ENCODE measurements around the gene HS2ST1.
"Not testable (repeated sequence)": the region's sequence is repeated elsewhere in the genome, so short reads cannot be mapped to it uniquely, and the experiment has no call there.

The HS2ST1 gene

DNA sequence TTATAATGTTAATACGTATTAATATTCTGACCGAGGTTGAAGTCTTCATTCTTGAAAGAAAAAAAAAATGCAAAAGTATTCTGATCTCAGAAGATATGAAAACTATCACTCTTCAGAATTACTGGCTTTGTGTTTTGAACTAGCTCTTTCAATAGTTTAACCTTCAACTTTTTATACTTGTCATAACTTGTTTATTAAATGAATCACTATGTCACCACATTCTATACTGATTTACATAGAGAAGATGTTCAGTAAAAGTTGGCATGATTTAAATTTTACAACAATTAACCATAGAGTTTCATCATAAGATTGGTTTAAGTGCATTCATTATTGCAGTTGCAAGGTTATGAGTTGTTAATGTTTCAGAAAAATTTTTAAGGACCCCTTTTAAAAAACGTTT, 57.3 kb downstream of the HS2ST1 start:
- Histone ChIP-seq H3K36me3 (ENCODE audit: control insufficient read depth, insufficient read depth, low read length, severe bottlenecking) (no peaks in the 10 kb centered on the region), H3K9ac (ENCODE audit: low read length) (no peak overlapping the region), H3K4me1 (ENCODE audit: control insufficient read depth, insufficient read depth, low read length) (peaks cover 13% of the 10 kb centered on the region), H3K27me3 (replicated peaks; ENCODE audit: control insufficient read depth, insufficient read depth, low read length) (no peaks in the 10 kb centered on the region), H3K9me3 (ENCODE audit: control insufficient read depth, low read length) (no peaks in the 10 kb centered on the region), H3K4me3 (ENCODE audit: low read length) (no peak overlapping the region)
- no peak for DNase-seq (ENCODE audit: low read depth)

DNA sequence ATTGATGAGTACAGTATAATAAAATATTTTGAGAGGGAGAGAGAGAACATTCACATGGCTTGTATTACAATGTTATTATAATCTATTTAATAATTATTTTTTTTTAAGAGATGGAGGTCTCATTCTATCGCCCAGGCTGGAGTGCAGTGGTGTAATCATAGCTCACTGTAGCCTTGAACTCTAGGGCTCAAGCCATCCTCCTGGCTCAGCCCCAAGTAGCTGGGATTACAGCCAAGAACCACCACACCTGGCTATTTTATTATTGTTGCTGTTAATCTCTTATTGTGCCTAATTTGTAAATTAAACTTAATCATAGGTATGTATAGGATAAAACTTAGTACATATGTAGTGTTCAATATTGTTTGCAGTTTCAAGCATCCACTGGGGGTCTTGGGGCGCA, 57.8 kb downstream of the HS2ST1 start:
- Histone ChIP-seq H3K9ac (ENCODE audit: low read length) (no peak overlapping the region), H3K27me3 (replicated peaks; ENCODE audit: control insufficient read depth, insufficient read depth, low read length) (no peaks in the 10 kb centered on the region), H3K4me3 (ENCODE audit: low read length) (no peak overlapping the region), H3K36me3 (ENCODE audit: control insufficient read depth, insufficient read depth, low read length, severe bottlenecking) (no peaks in the 10 kb centered on the region), H3K4me1 (ENCODE audit: control insufficient read depth, insufficient read depth, low read length) (peaks cover 13% of the 10 kb centered on the region), H3K9me3 (ENCODE audit: control insufficient read depth, low read length) (no peaks in the 10 kb centered on the region)
- DNase-seq (ENCODE audit: low read depth): no peak

DNA sequence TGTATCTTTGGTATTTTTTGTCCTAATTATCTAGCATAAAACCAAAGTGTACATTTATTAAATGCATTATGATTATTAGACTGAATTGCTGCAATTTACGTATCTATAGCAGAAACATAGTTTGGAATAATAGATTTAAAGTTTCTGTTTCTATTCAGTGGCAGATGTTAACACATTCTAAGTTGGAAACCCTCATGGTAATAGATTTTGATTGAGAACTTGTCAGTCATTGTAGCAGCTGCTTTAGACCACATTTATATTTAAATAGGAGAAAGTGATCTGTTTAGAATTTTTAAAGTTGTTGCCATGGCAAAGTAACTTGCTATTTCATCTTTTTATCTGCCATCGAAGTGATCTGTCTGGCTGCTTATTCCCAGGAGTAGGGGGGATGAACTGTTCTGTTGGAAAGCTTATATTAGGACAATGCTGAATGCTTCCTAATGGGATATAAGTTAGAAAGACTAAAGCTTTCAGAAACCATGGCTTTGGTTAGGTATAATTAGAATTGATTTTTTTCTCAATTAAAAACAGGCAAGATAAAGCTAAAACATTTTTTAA, 61.6 kb downstream of the HS2ST1 start:
- Histone ChIP-seq H3K9ac (ENCODE audit: low read length) (no peak overlapping the region), H3K36me3 (ENCODE audit: control insufficient read depth, insufficient read depth, low read length, severe bottlenecking) (no peaks in the 10 kb centered on the region), H3K4me1 (ENCODE audit: control insufficient read depth, insufficient read depth, low read length) (peaks cover 13% of the 10 kb centered on the region), H3K4me3 (ENCODE audit: low read length) (peak overlapping the region; percentile 35), H3K9me3 (ENCODE audit: control insufficient read depth, low read length) (no peaks in the 10 kb centered on the region), H3K27me3 (replicated peaks; ENCODE audit: control insufficient read depth, insufficient read depth, low read length) (no peaks in the 10 kb centered on the region)
- no peak for DNase-seq (ENCODE audit: low read depth)

DNA sequence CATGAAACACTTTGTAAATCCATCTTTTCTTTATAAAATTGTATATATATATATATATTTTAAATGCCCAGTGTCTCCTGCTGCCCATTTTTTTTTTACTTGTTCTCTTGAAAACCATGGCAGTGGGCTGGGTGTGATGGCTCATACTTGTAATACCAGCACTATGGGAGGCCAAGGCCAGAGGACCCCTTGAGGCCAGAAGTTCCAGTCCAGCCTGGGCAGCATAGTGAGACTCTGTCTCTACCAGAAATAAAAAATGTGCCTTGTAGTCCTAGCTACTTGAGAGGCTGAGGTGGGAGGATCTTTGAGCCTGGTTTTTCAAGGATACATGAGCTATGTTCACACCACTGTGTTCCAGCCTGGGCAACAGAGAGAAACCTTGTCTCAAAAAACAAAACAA, 62.2 kb downstream of the HS2ST1 start:
- Histone ChIP-seq H3K36me3 (ENCODE audit: control insufficient read depth, insufficient read depth, low read length, severe bottlenecking) (no peaks in the 10 kb centered on the region), H3K4me3 (ENCODE audit: low read length) (no peak overlapping the region), H3K4me1 (ENCODE audit: control insufficient read depth, insufficient read depth, low read length) (peaks cover 13% of the 10 kb centered on the region), H3K9me3 (ENCODE audit: control insufficient read depth, low read length) (no peaks in the 10 kb centered on the region), H3K27me3 (replicated peaks; ENCODE audit: control insufficient read depth, insufficient read depth, low read length) (no peaks in the 10 kb centered on the region), H3K9ac (ENCODE audit: low read length) (no peak overlapping the region)
- DNase-seq (ENCODE audit: low read depth): no peak

DNA sequence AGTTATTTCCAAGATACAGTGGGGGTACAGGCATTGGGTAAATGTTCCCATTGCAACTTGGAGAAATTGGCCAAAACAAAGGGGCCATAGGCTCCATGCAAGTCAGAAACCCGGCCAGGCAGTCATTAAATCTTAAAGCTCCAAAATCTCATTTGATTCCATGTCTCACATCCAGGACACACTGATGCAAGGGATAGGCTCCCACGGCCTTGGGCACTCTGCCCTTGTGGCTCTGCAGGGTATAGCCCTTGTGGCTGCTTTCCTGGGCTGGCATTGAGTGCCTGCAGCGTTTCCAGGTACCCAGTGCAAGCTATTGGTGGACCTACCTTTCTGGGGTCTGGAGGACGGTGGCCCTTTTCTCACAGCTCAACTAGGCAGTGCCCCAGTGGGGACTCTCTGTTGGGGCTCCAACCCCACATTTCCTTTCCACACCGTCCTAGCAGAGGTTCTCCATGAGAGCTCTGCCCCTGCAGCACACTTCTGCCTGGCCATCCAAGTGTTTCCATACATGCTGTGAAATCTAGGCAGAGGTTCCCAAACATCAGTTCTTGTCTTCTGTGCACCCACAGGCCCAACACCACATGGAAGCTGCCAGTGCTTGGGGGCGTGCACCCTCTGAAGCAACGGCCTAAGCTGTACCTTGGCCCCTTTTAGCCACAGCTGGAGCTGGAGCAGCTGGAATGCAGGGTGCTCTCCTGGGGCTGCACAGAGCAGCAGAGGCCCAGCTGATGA, 67.2 kb downstream of the HS2ST1 start:
- no peaks in the 10 kb centered on the region for H3K9me3 ChIP-seq (ENCODE audit: control insufficient read depth, low read length)
- H3K27me3 ChIP-seq (replicated peaks; ENCODE audit: control insufficient read depth, insufficient read depth, low read length): no peaks in the 10 kb centered on the region
- H3K4me1 ChIP-seq (ENCODE audit: control insufficient read depth, insufficient read depth, low read length): peaks cover 6% of the 10 kb centered on the region
- H3K4me3 ChIP-seq (ENCODE audit: low read length): no peak overlapping the region
- H3K9ac ChIP-seq (ENCODE audit: low read length): no peak overlapping the region
- DNase-seq (ENCODE audit: low read depth): no peak
- no peaks in the 10 kb centered on the region for H3K36me3 ChIP-seq (ENCODE audit: control insufficient read depth, insufficient read depth, low read length, severe bottlenecking)

DNA sequence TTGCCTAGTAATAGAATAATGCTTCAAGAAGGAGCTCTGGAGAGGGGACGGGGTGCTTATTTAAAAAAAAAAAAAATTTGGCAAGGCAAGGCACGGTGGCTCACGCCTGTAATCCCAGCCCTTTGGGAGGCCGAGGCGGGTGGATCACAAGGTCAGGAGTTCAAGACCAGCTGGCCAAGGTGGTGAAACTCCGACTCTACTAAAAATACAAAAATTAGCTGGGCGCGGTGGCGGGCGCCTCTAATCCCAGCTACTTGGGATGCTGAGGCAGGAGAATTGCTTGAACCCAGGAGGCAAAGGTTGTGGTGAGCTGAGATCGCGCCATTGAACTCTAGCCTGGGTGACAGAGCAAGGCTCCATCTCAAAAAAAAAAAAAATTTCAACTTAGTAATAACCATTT, 69.2 kb downstream of the HS2ST1 start:
- not testable (repeated sequence) for H3K4me3 ChIP-seq (ENCODE audit: low read length); H3K36me3 ChIP-seq (ENCODE audit: control insufficient read depth, insufficient read depth, low read length, severe bottlenecking); H3K27me3 ChIP-seq (replicated peaks; ENCODE audit: control insufficient read depth, insufficient read depth, low read length); H3K4me1 ChIP-seq (ENCODE audit: control insufficient read depth, insufficient read depth, low read length); H3K9ac ChIP-seq (ENCODE audit: low read length); DNase-seq (ENCODE audit: low read depth); H3K9me3 ChIP-seq (ENCODE audit: control insufficient read depth, low read length)

DNA sequence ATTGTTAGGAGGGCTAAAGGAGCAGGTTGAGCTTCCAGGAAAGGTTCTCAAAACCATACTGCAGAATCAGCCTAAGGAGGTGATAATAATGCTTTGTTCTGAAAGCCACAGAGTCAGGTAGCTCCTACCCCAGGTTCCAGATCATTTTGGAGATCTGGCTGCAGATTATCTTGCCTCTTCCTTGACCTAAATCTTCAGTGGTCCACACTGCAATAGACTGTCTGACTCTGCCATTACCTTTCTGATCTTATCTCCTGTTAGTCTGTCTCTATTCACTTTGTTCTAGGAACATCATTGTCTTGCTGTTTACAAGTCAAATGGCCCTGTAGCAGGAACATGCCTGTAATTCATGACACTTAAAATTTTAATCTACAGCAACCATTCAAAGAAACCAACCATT, 73.0 kb downstream of the HS2ST1 start:
- Histone ChIP-seq H3K4me1 (ENCODE audit: control insufficient read depth, insufficient read depth, low read length) (no peaks in the 10 kb centered on the region), H3K9me3 (ENCODE audit: control insufficient read depth, low read length) (no peaks in the 10 kb centered on the region), H3K9ac (ENCODE audit: low read length) (no peak overlapping the region), H3K27me3 (replicated peaks; ENCODE audit: control insufficient read depth, insufficient read depth, low read length) (no peaks in the 10 kb centered on the region), H3K4me3 (ENCODE audit: low read length) (no peak overlapping the region), H3K36me3 (ENCODE audit: control insufficient read depth, insufficient read depth, low read length, severe bottlenecking) (no peaks in the 10 kb centered on the region)
- DNase-seq (ENCODE audit: low read depth): no peak

DNA sequence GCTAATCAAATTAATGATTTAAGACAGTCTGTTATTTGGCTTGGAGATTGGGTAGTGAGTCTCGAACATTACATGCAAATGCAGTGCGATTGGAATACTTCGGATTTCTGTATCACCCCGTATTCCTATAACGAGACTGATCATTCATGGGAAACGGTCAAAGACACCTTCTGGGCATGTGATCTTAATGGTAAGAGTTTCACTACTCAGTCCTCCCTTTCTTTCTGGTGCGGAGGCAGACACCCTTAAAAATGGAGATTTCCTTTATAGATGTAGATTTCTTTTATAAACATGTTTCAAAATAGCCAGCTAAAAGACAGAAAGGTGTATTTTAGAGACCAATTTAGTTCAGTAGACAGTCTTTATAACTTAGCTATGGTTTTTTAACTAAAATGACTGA, 74.4 kb downstream of the HS2ST1 start:
- DNase-seq (ENCODE audit: low read depth): no peak
- H3K36me3 ChIP-seq (ENCODE audit: control insufficient read depth, insufficient read depth, low read length, severe bottlenecking): peaks cover 5% of the 10 kb centered on the region
- H3K9me3 ChIP-seq (ENCODE audit: control insufficient read depth, low read length): no peaks in the 10 kb centered on the region
- H3K27me3 ChIP-seq (replicated peaks; ENCODE audit: control insufficient read depth, insufficient read depth, low read length): no peaks in the 10 kb centered on the region
- no peak overlapping the region for H3K9ac ChIP-seq (ENCODE audit: low read length)
- H3K4me1 ChIP-seq (ENCODE audit: control insufficient read depth, insufficient read depth, low read length): peaks cover 2% of the 10 kb centered on the region
- H3K4me3 ChIP-seq (ENCODE audit: low read length): no peak overlapping the region

DNA sequence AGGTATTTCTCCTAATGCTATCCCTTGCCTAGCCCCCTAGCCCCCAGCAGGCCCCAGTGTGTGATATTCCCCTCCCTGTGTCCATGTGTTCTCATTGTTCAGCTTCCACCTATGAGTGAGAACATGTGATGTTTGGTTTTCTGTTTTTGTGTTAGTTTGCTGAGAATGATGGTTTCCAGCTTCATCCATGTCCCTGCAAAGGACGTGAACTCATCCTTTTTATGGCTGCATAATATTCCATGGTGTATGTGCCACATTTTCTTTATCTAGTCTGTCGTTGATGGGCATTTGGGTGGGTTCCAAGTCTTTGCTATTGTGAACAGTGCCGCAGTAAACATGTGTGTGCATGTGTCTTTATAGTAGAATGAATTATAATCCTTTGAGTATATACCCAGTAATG, 75.3 kb downstream of the HS2ST1 start:
- not testable (repeated sequence) for H3K9ac ChIP-seq (ENCODE audit: low read length); H3K36me3 ChIP-seq (ENCODE audit: control insufficient read depth, insufficient read depth, low read length, severe bottlenecking); H3K27me3 ChIP-seq (replicated peaks; ENCODE audit: control insufficient read depth, insufficient read depth, low read length); H3K4me1 ChIP-seq (ENCODE audit: control insufficient read depth, insufficient read depth, low read length); H3K4me3 ChIP-seq (ENCODE audit: low read length); H3K9me3 ChIP-seq (ENCODE audit: control insufficient read depth, low read length); DNase-seq (ENCODE audit: low read depth)

DNA sequence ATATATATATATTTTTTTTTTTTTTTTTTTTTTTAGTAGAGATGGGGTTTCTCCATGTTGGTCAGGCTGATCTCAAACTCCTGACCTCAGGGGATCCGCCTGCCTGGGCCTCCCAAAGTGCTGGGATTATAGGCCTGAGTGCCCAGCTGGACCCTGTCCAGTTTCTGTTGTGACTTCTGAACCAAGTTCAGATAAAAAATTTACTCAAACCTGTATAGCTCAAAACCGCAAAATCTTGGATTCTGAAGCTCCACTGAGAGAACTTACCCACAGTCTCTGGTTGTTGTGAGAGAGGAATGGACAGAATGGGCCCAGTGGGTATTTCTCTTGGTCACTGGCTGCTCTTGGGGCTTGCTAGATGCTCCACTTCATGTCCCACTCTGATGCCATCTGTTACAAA, 76.4 kb downstream of the HS2ST1 start:
- Histone ChIP-seq H3K27me3 (replicated peaks; ENCODE audit: control insufficient read depth, insufficient read depth, low read length) (no peaks in the 10 kb centered on the region), H3K9me3 (ENCODE audit: control insufficient read depth, low read length) (no peaks in the 10 kb centered on the region), H3K4me1 (ENCODE audit: control insufficient read depth, insufficient read depth, low read length) (peaks cover 2% of the 10 kb centered on the region), H3K36me3 (ENCODE audit: control insufficient read depth, insufficient read depth, low read length, severe bottlenecking) (peaks cover 5% of the 10 kb centered on the region), H3K9ac (ENCODE audit: low read length) (no peak overlapping the region), H3K4me3 (ENCODE audit: low read length) (no peak overlapping the region)
- DNase-seq (ENCODE audit: low read depth): no peak

DNA sequence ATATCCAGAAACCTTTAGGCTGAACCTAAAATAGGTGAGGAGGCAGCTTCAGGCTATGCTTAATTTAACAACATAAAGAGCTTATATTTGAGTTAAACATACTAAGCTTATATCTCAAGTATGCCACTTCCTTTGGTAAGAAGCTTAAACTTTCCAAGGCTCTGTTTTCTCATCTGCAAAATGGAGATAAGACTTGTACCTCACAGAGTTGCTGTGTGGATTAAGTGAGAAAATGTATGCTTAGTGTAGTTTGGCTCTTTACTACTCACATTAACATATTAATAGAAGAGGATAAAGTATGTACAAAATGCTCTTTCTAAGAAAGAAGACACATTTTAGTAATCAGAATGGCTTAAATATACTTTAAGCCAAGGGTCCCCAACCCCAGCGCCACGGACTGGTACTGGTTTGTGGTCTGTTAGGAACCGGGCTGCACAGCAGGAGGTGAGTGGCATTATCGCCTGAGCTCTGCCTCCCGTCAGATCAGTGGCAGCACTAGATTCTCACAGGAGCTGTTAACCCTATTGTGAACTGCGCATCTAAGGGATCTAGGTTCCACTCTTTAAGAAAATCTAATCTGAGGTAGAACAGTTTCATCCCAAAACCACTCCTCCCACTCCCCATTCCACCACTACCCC, 77.2 kb downstream of the HS2ST1 start:
- H3K4me3 ChIP-seq (ENCODE audit: low read length): no peak overlapping the region
- DNase-seq (ENCODE audit: low read depth): no peak
- no peak overlapping the region for H3K9ac ChIP-seq (ENCODE audit: low read length)
- H3K36me3 ChIP-seq (ENCODE audit: control insufficient read depth, insufficient read depth, low read length, severe bottlenecking): peaks cover 5% of the 10 kb centered on the region
- peaks cover 2% of the 10 kb centered on the region for H3K4me1 ChIP-seq (ENCODE audit: control insufficient read depth, insufficient read depth, low read length)
- H3K9me3 ChIP-seq (ENCODE audit: control insufficient read depth, low read length): no peaks in the 10 kb centered on the region
- H3K27me3 ChIP-seq (replicated peaks; ENCODE audit: control insufficient read depth, insufficient read depth, low read length): no peaks in the 10 kb centered on the region

Measured in adipocyte (in vitro differentiated cells).